Gastrocnemius medialis (tissue), 4 donors: Measurements from ENCODE around the gene MYBPC3.

Source experiments
- CTCF ChIP-seq, 5 experiments: fragments of 450-650 bp in 3 of 5; fragments of 200-600 bp in 2 of 5; sonication (generic) in 2 of 5; IDR thresholded peaks in 4 of 5; conservative IDR thresholded peaks in 1 of 5; 1 replicate in 4 of 5; 2 replicates in 1 of 5; pipeline ENCODE4 v1.5.1; 2016 to 2019; ENCODE audit warnings: antibody characterized with exemption in 5 of 5, mild to moderate bottlenecking in 3 of 5, moderate library complexity in 3 of 5
- POLR2A ChIP-seq, 2 donors: fragments of 450-650 bp; IDR thresholded peaks; one replicate each; pipeline ENCODE4 v1.6.1; 2017; ENCODE audit warnings: antibody characterized with exemption in 2 of 2, mild to moderate bottlenecking in 2 of 2, moderate library complexity in 2 of 2

GRCh38 chr11:47332791-47333525, 19.5 kb downstream of the MYBPC3 start:
- TF ChIP-seq CTCF (IDR thresholded peaks at IDR 0.05 in 4 of 5, conservative IDR thresholded peaks at IDR 0.05 in 1 of 5) (no peak), POLR2A (IDR thresholded peaks at IDR 0.05) (no peak)
